WTC11 (cell line): ENCODE results near the gene KCNK15. TPM values are rescaled to one million over a fixed set of nuclear protein-coding genes. Genes with fewer than 3 reads are reported as not detected.
"Not testable (repeated sequence)": the region's sequence is repeated elsewhere in the genome, so short reads cannot be mapped to it uniquely, and the experiment has no call there.

Experiments used
- ATAC-seq: fragments of 200-7000 bp; cut with Tn5 transposase; 2 replicates; pipeline ENCODE4 v1.10.0; 2021; ENCODE audit warnings: mild to moderate bottlenecking, moderate library complexity
- CTCF ChIA-PET: fragments of 300-600 bp; sonication (Branson Sonifier 250); formaldehyde crosslinking; loops from one replicate; lab custom pipeline; 2021; ENCODE audit warnings: antibody characterized with exemption; lab: Charles Lee
- POLR2A ChIA-PET: fragments of 350-600 bp; sonication (Branson Sonifier 250); formaldehyde crosslinking; loops from one replicate; lab custom pipeline; 2021; ENCODE audit warnings: antibody characterized with exemption; lab: Charles Lee
- DNase-seq: peaks from one replicate; pipeline ENCODE4 v3.0.0; 2021; ENCODE audit warnings: low spot score
- H3K27ac Mint-ChIP-seq: 2 replicates; pipeline ENCODE4 v1.8.0; 2021; ENCODE audit warnings: mixed read lengths
- H3K27me3 Mint-ChIP-seq: 2 replicates; pipeline ENCODE4 v1.8.0; 2021; ENCODE audit warnings: low read depth, mild to moderate bottlenecking, moderate library complexity, mixed read lengths
- H3K36me3 Mint-ChIP-seq: 2 replicates; pipeline ENCODE4 v1.8.0; 2021; ENCODE audit warnings: mixed read lengths
- H3K4me1 Mint-ChIP-seq: 2 replicates; pipeline ENCODE4 v1.8.0; 2022; ENCODE audit warnings: mixed read lengths
- H3K4me3 Mint-ChIP-seq: 2 replicates; pipeline ENCODE4 v1.8.0; 2021; ENCODE audit warnings: mild to moderate bottlenecking, moderate library complexity, mixed read lengths
- H3K9me3 Mint-ChIP-seq: 2 replicates; pipeline ENCODE4 v1.8.0; 2021; ENCODE audit warnings: mixed read lengths
- ATF1 ChIP-seq: sonication (generic); formaldehyde crosslinking; IDR thresholded peaks from 2 replicates; pipeline ENCODE4 v1.8.1; 2023; ENCODE audit warnings: mild to moderate bottlenecking, moderate library complexity, missing genetic modification reagents
- ATF2 ChIP-seq: sonication (generic); formaldehyde crosslinking; IDR thresholded peaks from 2 replicates; pipeline ENCODE4 v1.8.1; 2022; ENCODE audit warnings: low read depth, missing genetic modification reagents, borderline replicate concordance
- E2F1 ChIP-seq: sonication (generic); formaldehyde crosslinking; IDR thresholded peaks from 2 replicates; pipeline ENCODE4 v1.8.0; 2022; ENCODE audit warnings: mild to moderate bottlenecking, missing genetic modification reagents
- ELF4 ChIP-seq: sonication (generic); formaldehyde crosslinking; IDR thresholded peaks from 2 replicates; pipeline ENCODE4 v1.8.1; 2022; ENCODE audit warnings: low read depth, mild to moderate bottlenecking, moderate library complexity, missing genetic modification reagents
- EMX1 ChIP-seq: fragments of 250-450 bp; sonication (Bioruptor Pico); IDR thresholded peaks from 2 replicates; pipeline ENCODE4 v1.8.0; 2021; ENCODE audit warnings: mild to moderate bottlenecking
- FOXK1 ChIP-seq: sonication (generic); formaldehyde crosslinking; IDR thresholded peaks from 2 replicates; pipeline ENCODE4 v1.8.0; 2022; ENCODE audit warnings: mild to moderate bottlenecking, moderate library complexity, missing genetic modification reagents
- FOXP4 ChIP-seq: sonication (generic); formaldehyde crosslinking; IDR thresholded peaks from 2 replicates; pipeline ENCODE4 v1.8.0; 2022; ENCODE audit warnings: mild to moderate bottlenecking, missing genetic modification reagents
- GTF2I ChIP-seq: fragments of 250-450 bp; sonication (Bioruptor Pico); conservative IDR thresholded peaks from 2 replicates; pipeline ENCODE4 v1.4.0; 2021; ENCODE audit warnings: mild to moderate bottlenecking
- IRF2 ChIP-seq: sonication (generic); formaldehyde crosslinking; IDR thresholded peaks from 2 replicates; pipeline ENCODE4 v1.8.0; 2022; ENCODE audit warnings: low read depth, missing genetic modification reagents, borderline replicate concordance
- KAT7 ChIP-seq: sonication (generic); formaldehyde crosslinking; IDR thresholded peaks from 2 replicates; pipeline ENCODE4 v1.8.1; 2023; ENCODE audit warnings: missing genetic modification reagents, mild to moderate bottlenecking, borderline replicate concordance
- NFYB ChIP-seq: sonication (generic); formaldehyde crosslinking; conservative IDR thresholded peaks from 2 replicates; pipeline ENCODE4 v1.8.0; 2022; ENCODE audit warnings: low read depth, missing genetic modification reagents
- NR1H2 ChIP-seq: sonication (generic); formaldehyde crosslinking; IDR thresholded peaks from 2 replicates; pipeline ENCODE4 v1.9.0; 2021; ENCODE audit warnings: mild to moderate bottlenecking, moderate library complexity, missing genetic modification reagents
- PREB ChIP-seq: sonication (generic); formaldehyde crosslinking; IDR thresholded peaks from 2 replicates; pipeline ENCODE4 v1.8.1; 2022; ENCODE audit warnings: mild to moderate bottlenecking, missing genetic modification reagents, moderate library complexity, borderline replicate concordance
- RELA ChIP-seq: sonication (generic); formaldehyde crosslinking; IDR thresholded peaks from 2 replicates; pipeline ENCODE4 v1.8.1; 2022; ENCODE audit warnings: missing genetic modification reagents, mild to moderate bottlenecking, borderline replicate concordance
- SMAD4 ChIP-seq: sonication (generic); formaldehyde crosslinking; IDR thresholded peaks from 2 replicates; pipeline ENCODE4 v1.8.0; 2022; ENCODE audit warnings: mild to moderate bottlenecking, missing genetic modification reagents
- ZNF317 ChIP-seq: sonication (generic); formaldehyde crosslinking; IDR thresholded peaks from 2 replicates; pipeline ENCODE4 v1.8.1; 2023; ENCODE audit warnings: low read depth, mild to moderate bottlenecking, moderate library complexity, missing genetic modification reagents, borderline replicate concordance
- ZNF416 ChIP-seq: fragments of 250-450 bp; sonication (Bioruptor Pico); IDR thresholded peaks from 2 replicates; pipeline ENCODE4 v1.9.0; 2021; ENCODE audit warnings: mild to moderate bottlenecking, inconsistent platforms
- ZNF512 ChIP-seq: sonication (generic); formaldehyde crosslinking; IDR thresholded peaks from 2 replicates; pipeline ENCODE4 v1.8.1; 2022; ENCODE audit warnings: missing genetic modification reagents, borderline replicate concordance
- ZNF532 ChIP-seq: fragments of 250-450 bp; sonication (Bioruptor Pico); IDR thresholded peaks from 2 replicates; pipeline ENCODE4 v1.9.0; 2021; ENCODE audit warnings: mild to moderate bottlenecking, borderline replicate concordance
- ZSCAN18 ChIP-seq: fragments of 250-450 bp; sonication (Bioruptor Pico); IDR thresholded peaks from 2 replicates; pipeline ENCODE4 v2.1.2; 2022; ENCODE audit warnings: mild to moderate bottlenecking, moderate library complexity
- total RNA-seq: library from RNA; stranded (reverse); gene quantifications from 3 replicates; pipeline ENCODE4 v1.2.3, GENCODE V29; 2021

KCNK15 gene
- total RNA-seq, 1 experiment from 2014 or later: 0.24 TPM

GRCh38 chr20:44761423-44761822, 15.8 kb downstream of the KCNK15 start (continued):
- TF ChIP-seq SMAD4 (CRISPR knock-in tag) (no peak), ZNF416 (CRISPR knock-in tag) (no peak), GTF2I (CRISPR knock-in tag) (no peak)

GRCh38 chr20:44762466-44763140, 16.9 kb downstream of the KCNK15 start:
- H3K4me1 Mint-ChIP-seq: peaks cover 7% of the 10 kb centered on the region; the same call in 1 of the 2 replicates
- H3K9me3 Mint-ChIP-seq: no peaks in the 10 kb centered on the region
- DNase-seq: no peak
- no peak overlapping the region for H3K27ac Mint-ChIP-seq
- H3K27me3 Mint-ChIP-seq: no peaks in the 10 kb centered on the region
- ChIA-PET CTCF (interaction anchor here (1.1 to 4.3 kb wide), 3 partner anchors 12 to 23 kb away, joined by 3 to 18 read pairs (median 5); no protein-coding TSS in a partner anchor), POLR2A (no interaction called here)
- H3K36me3 Mint-ChIP-seq: no peaks in the 10 kb centered on the region
- no peak for ATAC-seq
- H3K4me3 Mint-ChIP-seq: no peak overlapping the region
- TF ChIP-seq ZNF532 (CRISPR knock-in tag): no peak
- TF ChIP-seq FOXK1 (CRISPR knock-in tag): no peak
- TF ChIP-seq ATF1 (CRISPR knock-in tag): no peak
- TF ChIP-seq ELF4 (CRISPR knock-in tag): no peak
- TF ChIP-seq EMX1 (CRISPR knock-in tag): no peak
- no peak for TF ChIP-seq KAT7 (CRISPR knock-in tag)
- TF ChIP-seq IRF2 (CRISPR knock-in tag): no peak
- no peak for TF ChIP-seq FOXP4
- no peak for TF ChIP-seq PREB
- TF ChIP-seq ATF2 (CRISPR knock-in tag): no peak
- no peak for TF ChIP-seq RELA (CRISPR knock-in tag)
- no peak for TF ChIP-seq NFYB (CRISPR knock-in tag)
- TF ChIP-seq ZNF512 (CRISPR knock-in tag): no peak
- no peak for TF ChIP-seq ZNF317
- no peak for TF ChIP-seq E2F1 (CRISPR knock-in tag)
- no peak for TF ChIP-seq ZSCAN18 (CRISPR knock-in tag)
- TF ChIP-seq NR1H2: no peak

GRCh38 chr20:44763798-44764197, 18.1 kb downstream of the KCNK15 start:
- H3K4me3 Mint-ChIP-seq, DNase-seq, H3K27me3 Mint-ChIP-seq, H3K4me1 Mint-ChIP-seq, H3K27ac Mint-ChIP-seq, H3K36me3 Mint-ChIP-seq, POLR2A ChIA-PET, H3K9me3 Mint-ChIP-seq, ATAC-seq: not testable (repeated sequence)
- CTCF ChIA-PET: interaction anchor here (1.1 to 1.5 kb wide), 2 partner anchors 16 to 22 kb away, joined by 3 to 5 read pairs; no protein-coding TSS in a partner anchor
